Measurements from ENCODE around the gene GNB3. TPM values are rescaled to one million over a fixed set of nuclear protein-coding genes. Genes with fewer than 3 reads are reported as not detected.
A peak's percentile ranks its signal among the peaks of the same experiment; 100 is the strongest.

Gene GNB3
- total RNA-seq, 1 donor from 2014 or later, result 5.8 TPM

DNA sequence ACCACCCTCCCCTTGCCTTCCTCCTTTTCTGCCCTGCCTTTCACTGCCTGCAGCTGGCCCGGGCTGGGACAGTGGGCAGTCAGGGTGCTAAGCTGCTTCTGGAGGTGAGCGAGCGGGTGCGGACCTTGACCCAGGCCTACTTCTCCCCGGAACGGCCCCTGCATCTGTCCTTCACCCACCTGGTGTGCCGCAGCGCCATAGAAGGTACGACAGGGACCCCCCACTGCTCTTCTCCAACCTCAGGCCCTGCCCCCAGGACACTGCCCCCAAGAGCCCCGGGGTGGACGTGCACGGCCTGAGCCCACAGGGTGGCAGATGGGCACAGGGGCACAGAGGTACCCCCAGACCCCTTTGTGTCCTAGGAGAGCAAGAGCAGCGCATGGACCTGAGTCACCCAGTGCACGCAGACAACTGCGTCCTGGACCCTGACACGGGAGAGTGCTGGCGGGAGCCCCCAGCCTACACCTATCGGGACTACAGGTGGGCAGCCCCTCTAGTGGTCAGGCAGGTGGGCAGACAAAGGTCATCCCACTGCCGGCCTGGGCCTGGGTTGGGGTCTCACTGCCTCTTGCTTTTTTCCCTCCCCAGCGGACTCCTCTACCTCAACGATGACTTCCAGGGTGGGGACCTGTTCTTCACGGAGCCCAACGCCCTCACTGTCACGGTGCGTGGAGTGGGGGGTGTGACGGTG, 3.2 kb upstream of the GNB3 start:
- no peak for DNase-seq

DNA sequence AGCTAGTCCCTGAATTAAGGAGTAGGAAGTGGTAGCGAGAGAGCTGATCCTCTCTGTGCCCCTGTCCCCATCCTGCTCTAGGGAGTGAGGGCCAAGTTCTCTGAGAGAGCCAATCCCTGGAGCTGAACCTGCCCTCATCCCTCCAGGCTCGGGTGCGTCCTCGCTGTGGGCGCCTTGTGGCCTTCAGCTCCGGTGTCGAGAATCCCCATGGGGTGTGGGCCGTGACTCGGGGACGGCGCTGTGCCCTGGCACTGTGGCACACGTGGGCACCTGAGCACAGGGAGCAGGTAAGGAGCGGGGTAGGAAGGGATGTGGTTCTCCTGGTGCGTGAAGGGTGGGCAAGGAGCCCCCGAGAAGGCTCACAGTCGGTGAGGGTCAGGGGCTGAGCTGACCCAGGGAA, 1.9 kb upstream of the GNB3 start:
- no peak for DNase-seq

DNA sequence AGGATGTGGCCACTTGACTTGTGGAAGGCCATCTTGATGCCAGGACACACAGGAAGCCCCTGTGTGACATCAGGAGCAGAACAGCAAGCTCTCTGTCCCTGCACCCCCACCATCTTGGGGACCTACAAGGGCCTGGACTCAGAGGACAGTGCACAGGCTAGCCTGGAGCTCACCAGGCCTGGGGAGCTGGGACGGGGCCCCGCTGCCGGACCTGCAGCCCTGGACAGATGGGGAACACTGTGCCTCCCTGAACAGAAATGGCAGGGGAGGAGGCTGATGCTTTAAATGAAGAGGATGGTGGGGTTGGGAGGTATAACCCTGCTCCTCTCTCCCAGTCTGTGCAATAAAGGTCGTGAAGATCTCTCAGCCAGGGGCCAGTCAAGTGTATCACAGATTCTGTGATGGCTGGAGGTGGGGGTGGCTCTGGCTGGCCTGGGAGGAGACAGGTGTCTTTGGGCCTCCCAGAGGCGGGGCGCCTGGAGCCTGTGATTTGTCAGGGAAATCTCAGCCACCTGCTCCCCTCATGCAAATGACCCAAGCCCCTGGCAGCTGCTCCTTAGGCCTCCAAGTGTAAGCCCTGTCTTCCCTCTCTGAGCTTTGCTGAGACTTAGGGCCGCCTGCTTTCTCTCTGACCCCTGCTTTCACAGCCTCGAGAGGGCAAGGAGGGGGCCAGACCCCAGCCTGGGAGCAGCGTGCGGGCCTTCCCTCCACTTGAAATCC, 1.1 kb upstream of the GNB3 start:
- peak; percentile 91 for DNase-seq

DNA sequence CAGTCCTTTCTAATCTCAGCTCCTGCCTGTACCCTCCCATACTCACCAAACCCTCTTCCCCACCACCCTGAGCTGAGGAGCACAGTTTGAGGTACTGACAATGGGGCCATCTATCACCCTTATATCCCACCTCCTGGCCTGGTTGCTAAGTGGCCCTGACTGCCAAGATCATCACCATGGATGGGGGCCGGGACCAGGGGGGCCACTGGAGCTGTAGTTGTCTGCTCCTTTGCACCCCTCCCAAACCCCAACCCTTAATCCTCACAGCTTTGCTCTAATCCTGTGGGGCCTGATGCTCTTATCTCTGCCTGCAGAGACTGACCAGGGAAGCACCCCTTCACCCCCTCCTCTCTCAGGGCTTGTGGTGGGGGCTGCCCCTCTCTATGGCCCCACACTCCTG, 395 bp upstream of the GNB3 start:
- peak; percentile 51 for DNase-seq

DNA sequence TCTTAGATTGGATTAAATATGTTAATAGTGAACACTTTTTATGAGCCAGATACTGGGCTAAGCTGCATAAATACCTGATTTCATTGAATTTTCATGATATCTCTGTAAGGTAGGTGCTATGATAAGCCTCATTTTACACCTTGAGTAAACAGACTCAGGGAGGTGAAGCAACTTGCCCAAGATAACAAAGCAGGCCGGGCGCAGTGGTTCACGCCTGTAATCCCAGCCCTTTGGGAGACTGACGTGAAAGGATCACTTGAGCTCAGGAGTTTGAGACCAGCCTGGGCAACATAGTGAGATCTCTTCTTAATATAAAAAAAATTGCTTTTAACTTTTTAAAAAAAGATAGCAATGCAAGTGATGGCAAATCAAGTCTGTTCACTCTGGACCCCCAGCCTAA, 1.4 kb downstream of the GNB3 start:
- DNase-seq, result no peak

DNA sequence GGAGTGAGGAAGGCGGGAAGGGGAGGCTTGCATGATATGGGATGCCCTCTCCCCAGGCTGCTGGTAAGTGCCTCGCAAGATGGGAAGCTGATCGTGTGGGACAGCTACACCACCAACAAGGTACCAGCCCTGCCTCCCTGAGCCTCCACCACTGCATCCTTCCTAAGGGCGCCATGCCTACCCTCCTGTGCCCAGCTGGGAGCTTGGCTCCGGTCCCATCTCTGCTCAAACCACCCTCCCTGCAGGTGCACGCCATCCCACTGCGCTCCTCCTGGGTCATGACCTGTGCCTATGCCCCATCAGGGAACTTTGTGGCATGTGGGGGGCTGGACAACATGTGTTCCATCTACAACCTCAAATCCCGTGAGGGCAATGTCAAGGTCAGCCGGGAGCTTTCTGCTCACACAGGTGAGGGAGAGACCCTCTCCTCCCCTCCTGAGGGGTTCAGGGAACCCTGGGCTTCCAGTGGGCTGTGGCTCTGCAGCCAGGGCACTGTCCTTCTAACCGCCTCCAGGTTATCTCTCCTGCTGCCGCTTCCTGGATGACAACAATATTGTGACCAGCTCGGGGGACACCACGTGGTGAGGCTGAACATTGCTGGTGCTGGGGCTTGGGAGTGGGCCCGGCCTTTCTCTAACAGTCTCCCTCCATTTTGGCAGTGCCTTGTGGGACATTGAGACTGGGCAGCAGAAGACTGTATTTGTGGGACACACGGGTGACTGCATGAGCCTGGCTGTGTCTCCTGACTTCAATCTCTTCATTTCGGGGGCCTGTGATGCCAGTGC, 2.6 kb downstream of the GNB3 start:
- DNase-seq, result no peak

DNA sequence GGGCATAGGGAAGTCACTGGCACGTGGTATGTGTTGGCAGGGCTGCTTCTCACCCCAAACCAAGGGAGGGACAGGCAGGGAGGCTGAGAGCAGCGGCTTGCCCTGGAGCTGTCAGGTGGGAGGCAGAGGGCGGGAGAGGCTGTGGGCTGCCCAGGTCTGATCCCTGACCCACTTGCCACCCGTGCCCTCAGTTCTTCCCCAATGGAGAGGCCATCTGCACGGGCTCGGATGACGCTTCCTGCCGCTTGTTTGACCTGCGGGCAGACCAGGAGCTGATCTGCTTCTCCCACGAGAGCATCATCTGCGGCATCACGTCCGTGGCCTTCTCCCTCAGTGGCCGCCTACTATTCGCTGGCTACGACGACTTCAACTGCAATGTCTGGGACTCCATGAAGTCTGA, 4.7 kb downstream of the GNB3 start:
- no peak for DNase-seq

DNA sequence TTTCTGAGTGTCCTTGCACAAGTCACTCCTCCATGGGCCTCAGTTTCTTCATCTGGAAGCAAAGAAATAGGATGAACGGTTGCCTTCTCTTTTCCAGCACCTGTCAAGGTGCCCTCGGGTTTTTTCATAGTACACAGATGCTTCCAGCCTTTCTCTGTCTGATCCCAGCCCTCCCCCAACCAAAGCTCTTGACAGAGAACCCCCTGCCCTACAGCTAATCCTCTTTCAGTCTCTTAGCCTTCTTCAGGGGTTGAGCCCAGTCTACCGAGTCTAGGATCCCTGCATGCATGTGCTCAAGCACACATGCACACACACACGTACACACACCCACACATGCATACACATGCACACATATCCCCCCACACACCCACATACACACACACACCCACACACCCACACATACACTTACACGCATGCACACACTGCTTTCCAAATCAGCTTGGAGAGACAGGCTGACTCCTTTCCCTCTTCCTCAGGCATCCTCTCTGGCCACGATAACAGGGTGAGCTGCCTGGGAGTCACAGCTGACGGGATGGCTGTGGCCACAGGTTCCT, 5.7 kb downstream of the GNB3 start:
- no peak for DNase-seq

DNA sequence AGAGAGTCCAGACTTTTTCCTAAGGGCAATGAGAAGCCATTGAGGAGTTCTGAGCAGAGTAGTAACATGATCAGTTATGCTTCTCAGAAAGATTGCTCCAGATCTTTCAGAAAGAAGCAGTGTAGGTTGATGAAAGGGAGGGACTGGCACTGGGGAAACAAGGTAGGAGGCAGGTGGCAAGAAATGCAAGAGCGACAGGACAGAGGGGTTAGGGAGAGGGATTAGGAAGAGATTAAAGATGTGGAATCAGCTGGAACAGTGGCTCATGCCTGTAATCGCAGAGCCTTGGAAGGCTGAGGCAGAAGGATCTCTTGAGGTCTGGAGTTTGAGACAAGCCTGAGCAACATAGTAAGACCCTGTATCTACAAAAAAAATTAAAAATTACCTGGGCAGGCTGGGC, 7.0 kb downstream of the GNB3 start:
- DNase-seq, result no peak

DNA sequence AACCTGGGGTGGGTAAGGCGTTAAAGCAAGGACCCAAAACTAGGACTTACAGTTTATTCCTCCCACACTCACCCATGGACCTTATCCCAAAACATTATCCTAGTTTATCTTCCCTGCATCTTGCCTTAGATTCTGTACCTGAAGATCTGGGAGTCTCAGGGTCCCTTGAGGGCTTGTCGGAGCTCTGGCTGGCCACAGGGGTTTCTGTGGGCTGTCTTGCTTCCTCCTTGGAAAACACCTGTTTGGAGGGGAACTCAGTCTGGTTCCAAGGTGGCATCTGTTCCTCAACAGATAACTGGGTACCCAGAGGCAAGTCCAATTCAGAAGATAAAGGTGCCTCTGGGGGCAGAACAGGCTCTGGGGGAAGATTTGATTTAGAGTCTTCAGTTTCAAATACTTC, 8.7 kb downstream of the GNB3 start:
- DNase-seq, result no peak

DNA sequence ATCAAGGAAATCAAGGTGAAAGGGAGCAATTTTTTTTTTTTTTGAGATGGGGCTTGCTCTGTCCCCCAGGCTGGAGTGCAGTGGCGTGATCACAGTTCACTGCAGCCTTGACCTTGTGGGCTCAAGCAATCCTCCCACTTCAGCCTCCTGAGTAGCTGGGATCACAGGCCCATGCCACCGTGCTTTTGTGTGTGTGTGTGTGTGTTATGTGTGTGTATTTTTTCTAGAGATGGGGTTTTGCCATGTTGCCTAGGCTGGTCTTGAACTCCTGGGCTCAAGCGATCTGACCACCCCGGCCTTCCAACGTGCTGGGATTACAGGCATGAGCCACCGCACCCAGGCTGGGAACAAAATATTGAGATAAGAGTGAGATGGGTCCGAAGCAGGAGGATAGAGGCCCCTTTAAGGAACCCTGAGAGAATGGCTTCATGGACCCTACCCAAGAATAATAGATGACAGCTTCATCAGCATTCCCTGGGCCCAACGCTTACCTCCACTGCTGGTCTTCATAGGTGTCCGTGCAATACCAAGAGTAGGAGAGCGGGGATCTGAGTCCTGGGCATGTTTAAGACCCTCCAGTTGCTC, 9.3 kb downstream of the GNB3 start:
- no peak for DNase-seq

DNA sequence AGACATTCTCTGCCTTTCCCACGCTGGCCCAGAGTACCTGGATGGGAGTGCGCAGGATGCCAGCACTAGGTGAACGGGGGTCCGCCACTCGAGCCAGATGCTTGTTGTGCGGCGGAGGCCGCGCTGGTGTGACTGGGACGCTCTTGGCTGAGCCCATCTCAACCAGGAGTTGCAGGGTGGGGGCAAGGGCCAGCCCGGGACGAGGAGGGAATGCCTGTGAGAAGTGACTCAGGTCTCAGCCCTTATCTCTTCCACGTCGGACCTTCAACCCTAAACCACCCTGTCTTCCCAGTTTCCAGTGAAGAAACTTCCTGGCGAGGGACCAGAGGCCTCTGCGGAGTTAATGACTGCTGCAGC, 10.0 kb downstream of the GNB3 start:
- DNase-seq, result no peak

DNA sequence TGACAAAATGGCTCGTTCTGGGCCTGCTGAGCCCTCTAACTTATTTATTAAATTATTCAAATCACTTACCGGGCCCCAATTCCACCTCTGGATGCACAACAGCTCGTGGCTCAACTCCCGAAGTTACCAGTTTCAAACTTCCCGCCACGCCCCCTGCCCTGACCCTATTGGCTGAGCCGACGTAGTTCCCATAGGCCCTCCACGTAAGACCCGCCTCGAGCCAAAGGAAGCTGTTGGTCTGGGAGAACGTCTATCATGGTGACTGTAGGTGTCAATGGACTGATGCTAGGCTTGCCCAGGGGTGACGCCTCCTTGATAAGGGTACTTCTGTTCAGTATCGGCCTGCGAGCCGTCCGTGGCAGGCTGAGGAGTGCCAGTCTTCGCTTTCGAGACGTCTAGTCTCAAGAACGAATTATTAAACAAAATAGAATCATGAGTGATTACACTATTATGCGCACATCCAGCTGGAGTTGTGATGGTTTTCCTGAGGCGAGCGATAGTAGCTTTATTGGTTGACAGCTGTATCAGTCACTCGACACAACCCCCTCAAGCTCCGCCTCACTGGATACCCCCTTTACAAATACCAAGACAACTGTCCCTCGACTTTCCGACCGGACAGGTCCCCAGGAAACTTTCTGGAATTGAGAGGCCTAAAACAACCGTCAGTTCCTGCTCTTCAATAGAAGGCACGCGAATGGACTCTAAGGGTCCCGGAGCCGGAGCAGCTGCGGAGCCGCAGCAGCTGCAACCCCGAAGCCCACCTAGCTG, 10.6 kb downstream of the GNB3 start, which contains the start of gene CDCA3:
TSS of gene CDCA3 (minus strand) at position 134 of the 768 bp plus-strand sequence. CDS start 334 bp downstream, outside the sequence.
- peak; percentile 99 for DNase-seq

DNA sequence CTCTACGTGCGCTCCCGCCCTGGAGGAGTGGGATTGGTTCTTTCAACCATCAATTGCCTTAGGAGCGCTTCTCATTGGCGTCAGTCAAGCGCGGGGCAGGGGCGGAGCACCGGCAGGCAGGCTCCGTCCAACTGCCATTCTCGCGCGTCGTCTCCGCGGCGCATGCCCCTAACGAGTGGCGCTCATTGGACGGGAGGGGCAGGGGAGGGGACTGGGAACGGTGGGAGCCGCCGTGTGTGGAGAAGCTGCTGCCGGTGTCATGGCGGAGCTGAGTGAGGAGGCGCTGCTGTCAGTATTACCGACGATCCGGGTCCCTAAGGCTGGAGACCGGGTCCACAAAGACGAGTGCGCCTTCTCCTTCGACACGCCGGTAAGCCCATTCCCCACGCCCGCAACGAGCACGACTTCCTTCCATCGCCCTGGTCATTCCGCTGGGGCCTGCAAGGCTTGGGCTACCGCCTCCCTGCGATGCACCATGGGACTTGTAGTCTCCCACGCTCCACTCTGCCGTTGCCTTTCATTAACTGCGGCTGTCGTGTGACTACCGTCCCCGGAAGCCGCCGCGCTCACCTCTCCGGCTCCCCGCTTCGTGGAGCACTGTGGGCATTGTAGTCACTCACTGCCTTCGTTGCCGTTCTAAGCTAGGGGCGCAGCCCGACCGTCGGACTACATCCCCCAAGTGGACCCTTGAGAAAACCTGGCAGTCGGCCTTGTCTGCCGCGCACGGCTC, 11.4 kb downstream of the GNB3 start, which contains the start of gene USP5:
TSS of gene USP5 (plus strand) at position 230 of the 730 bp plus-strand sequence. CDS start at position 260, 30 bp downstream.
- DNase-seq, result peak; percentile 100

DNA sequence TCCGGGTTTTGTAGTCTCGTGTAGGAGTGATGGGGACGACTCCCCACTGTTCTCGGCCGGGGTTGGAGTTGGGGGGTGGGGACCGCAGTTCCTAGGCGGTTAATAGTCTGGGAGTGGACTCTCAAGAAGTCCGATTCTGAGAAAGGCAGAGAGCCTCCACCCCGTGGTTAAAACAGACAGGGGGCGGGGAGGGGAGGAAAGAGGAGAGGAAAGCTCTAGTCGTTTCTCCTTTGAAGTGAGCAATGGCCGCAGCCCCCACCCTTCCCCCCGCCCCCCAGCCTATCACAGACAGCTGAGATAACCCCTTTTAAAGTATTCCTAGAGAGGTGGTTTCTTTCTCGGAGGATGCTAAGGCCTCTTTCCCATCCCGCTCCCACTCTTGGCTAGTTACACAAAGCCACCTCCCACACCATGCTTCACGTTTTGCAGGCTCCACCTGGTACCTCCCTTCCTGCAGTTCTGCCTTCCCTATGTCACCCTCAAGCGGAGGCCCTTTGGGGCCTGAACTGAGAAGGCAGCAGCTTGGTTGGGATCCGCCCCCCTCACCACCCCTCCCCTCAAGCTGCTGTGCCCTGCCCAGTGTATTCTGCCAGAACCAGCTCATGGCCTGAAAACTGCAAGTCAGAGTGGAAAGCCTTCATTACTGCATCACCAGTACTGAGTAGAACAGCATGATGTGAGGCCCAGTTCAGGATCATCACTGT, 12.1 kb downstream of the GNB3 start:
- DNase-seq, result peak; percentile 67

DNA sequence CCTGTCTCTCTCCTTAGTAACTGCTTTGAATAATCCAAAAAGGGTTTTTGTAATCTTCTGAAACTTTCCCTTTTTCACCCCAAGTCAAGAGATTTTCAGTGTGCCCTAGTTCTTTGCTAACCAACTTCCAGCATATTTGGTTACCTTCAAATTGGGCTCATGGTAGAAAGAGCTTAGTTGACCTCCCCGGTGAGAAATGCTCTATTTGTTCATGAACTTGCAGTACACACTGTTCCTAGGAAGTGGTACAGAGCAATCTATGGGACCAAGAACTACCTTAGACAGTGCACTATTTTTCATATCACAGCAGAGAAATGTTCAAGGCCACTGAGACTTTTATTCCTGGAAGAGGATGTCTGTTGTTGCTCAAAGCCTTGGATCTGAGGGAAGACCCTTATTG, 12.9 kb downstream of the GNB3 start:
- DNase-seq, result no peak

DNA sequence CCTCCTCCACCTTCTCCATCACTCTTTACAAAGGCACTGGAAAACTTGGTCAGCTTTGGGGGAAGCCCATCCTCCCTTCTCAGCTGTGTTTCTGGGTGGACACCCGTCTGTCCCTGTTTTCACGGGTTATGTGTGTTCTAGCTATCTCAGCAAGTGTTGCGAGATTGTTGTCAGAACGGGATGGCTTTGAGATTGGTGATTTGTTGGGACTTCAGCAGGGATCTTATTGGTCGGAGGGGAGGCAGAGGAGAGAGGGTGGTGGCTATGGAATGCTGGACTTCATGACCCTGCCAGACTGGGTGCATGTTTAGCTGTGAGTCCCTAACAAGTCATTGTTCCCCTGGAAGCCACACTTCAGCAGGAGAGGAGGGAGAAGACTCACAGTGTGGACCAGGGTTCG, 13.3 kb downstream of the GNB3 start:
- no peak for DNase-seq

DNA sequence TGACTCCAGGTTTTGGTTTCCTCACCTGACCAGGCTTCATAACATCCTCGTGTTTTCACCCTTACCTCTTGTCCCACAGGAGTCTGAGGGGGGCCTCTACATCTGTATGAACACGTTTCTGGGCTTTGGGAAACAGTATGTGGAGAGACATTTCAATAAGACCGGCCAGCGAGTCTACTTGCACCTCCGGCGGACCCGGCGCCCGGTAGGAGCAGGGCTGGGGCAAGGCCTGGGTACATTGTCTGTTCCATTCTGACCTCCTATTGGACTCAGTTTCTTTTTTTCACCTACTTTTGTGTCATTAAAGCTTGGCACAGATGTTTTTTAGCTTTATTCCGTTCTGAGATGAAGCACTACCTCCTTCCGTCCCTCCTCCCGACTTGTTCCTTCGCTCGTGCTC, 14.6 kb downstream of the GNB3 start:
- DNase-seq, result no peak

DNA sequence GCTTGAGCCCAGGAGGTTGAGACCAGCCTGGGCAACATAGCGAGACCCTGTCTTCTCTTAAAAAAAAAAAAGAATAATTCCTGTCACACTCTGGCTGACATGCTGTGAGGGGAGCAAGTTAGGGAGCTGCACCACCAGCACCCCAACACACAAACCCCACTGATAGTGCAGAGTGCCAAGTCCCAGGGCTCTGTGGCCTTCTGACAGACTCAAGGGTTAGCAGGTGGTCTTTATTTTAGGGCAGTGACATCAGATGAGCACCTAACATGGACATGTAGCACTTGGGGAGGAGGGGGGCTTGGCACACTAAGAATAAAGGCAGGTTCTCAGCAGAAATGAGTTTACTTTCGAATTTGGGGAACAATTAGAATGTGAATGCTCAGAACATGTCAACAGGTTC, 18.1 kb downstream of the GNB3 start:
- DNase-seq, result peak; percentile 67

DNA sequence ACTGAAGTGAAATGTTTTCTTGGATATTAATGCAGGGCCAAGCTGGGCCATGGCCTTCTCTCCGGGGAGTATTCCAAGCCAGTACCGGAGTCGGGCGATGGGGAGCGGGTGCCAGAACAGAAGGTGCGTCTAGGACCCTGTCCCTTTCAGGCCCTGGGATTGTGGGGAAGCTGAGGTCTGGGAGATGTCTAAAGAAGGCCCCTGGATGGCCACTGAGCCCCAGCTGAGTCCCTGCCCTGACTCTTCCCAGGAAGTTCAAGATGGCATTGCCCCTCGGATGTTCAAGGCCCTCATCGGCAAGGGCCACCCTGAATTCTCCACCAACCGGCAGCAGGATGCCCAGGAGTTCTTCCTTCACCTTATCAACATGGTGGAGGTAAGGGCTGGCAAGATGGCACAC, 19.4 kb downstream of the GNB3 start:
- no peak for DNase-seq
